ENCODE results near the gene ANXA11.

DNA sequence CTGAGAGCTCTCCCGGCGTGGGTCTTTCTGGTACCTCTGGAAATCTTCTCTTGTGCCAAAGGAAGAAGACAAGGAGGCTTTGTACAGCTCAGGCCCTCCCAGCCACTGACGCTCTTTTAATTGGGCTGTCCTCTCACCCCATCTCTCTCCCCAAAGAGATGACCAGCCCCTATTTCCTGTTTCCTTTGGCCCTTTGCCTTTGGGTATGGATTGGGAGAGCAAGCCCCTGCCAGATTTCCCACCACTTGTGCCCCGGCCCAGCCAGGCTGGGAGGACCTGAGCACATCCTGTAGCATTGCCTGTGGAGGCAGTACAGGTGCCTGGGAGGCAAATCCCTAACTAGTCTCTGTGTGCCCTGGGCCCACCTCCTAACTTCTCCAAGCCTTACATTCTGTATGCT lies 78.5 kb downstream of the ANXA11 start:
- no peak for TF ChIP-seq POLR2A (IDR thresholded peaks at IDR 0.05; ENCODE audit: low read depth, low read length)
- TF ChIP-seq POLR2AphosphoS5 (IDR thresholded peaks at IDR 0.05; ENCODE audit: low read depth, low read length): no peak
- no peak for TF ChIP-seq TAF1 (IDR thresholded peaks at IDR 0.05; ENCODE audit: low read depth, low read length)
- no peak for TF ChIP-seq PAX5 (IDR thresholded peaks at IDR 0.05; ENCODE audit: insufficient read depth, low read length, severe bottlenecking)
- TF ChIP-seq SPI1 (IDR thresholded peaks at IDR 0.05; ENCODE audit: low read depth, low read length): no peak

Measured in GM12891 (cell line).